Measurements from ENCODE around the gene RIMBP2. TPM values are rescaled to one million over a fixed set of nuclear protein-coding genes. Genes with fewer than 3 reads are reported as not detected.
"Not testable (repeated sequence)": the region's sequence is repeated elsewhere in the genome, so short reads cannot be mapped to it uniquely, and the experiment has no call there.

RIMBP2 gene
- total RNA-seq, 1 donor from 2014 or later = not detected

GRCh38 chr12:130658145-130658911 is 57.8 kb downstream of the RIMBP2 start:
- intact Hi-C loops (cut with micrococcal nuclease) = no loop called here

DNA sequence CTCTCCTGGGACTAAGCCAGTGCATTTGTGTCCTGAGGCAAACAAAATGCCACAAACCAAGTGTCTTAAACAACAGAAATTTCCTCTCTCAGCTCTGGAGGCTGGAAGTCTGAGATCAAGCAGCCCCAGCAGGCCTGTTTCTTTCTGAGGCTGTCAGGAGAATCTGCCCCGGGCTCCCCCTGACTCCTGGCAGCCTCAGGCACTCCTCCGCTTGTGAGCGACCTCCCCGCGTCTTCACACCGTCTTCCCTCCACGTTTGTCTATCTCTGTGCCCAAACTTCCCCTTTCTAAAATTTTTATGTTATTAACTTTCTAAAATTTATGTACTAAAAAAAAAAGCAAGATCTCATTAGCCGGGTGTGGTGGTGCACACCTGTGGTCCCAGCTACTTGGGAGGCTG is 59.7 kb downstream of the RIMBP2 start:
- intact Hi-C loops (cut with micrococcal nuclease) = no loop called here

DNA sequence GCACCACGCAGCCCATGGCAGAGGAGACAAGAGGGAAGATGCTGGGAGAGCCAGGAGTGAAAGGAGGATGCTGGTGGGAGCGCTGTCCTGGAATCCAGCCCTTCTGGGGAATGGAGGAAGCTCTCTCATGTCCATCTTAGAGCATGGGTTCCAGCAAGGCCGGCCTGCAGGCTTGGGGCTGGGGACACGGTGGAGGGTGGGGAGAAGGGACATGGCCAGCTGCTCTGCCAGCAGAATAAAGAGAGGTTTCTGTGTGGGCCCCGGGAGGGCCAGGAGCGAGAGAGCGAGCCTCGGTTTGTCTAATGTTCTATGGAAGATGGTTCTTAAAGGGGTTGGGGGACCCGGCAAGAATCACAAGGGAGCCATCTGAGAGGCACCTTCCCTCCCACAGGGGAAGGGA is 60.2 kb downstream of the RIMBP2 start:
- intact Hi-C loops (cut with micrococcal nuclease) = no loop called here

DNA sequence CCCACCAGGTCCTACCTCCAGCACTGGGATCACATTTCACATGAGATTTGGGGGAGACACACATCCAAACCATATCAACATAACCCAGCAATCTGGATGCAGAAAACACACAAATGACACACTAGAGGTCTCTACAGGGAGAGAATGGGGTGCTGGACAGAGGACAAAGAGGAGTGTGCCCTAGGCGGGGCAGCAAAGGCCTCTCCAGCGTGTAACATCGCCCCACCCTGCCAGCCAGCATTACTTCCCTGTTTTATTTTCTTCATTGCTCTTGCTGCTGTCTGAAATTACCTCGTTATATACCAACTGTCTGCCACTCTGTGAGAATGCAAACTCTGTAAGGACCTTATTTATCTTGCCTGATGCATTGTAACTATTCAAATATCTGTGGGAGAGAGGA is 61.1 kb downstream of the RIMBP2 start:
- intact Hi-C loops (cut with micrococcal nuclease) = no loop called here

DNA sequence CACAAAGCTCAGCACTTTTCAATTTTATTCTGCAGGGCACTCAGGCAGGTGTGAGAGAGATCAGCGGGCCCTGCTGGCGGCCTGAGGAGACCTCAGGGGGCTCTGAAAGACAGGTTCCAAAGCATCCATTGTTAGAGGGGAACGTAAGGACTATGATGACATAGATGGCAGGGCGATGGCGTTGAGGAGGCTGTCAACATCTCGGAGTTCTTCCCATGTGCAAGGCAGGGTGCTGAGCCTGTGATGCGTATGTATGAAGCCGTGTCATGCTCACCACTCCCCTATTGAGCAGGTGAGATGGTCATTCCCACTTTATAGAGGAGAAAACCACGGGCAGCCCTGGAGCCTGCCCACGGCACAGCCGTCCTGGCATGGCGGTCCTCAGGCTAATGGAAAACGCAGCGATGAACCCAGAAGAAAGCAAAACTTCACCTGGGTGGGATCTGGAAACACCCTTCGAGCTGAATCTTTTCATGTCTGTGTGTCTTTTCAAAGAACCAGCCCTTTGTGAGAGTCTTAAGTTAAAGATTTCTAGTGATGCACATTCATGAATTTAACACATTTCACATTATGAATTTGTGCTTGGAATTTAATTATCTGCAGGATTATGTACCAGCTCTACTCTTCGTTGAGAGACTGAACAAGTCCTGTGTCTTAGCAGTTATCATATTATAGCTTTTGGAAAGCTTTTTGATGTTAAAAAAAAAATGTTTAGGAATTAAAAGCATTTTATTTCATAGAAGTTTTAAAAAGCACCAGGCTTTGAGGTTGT is 64.7 kb downstream of the RIMBP2 start:
- intact Hi-C loops (cut with micrococcal nuclease) = no loop called here

GRCh38 chr12:130650131-130650530 is 66.0 kb downstream of the RIMBP2 start:
- intact Hi-C loops (cut with micrococcal nuclease) = no loop called here

GRCh38 chr12:130649101-130650045 is 66.7 kb downstream of the RIMBP2 start:
- intact Hi-C loops (cut with micrococcal nuclease) = no loop called here

- intact Hi-C loops (cut with micrococcal nuclease) = no loop called here
Observed at GRCh38 chr12:130647814-130648213, 68.3 kb downstream of the RIMBP2 start.

DNA sequence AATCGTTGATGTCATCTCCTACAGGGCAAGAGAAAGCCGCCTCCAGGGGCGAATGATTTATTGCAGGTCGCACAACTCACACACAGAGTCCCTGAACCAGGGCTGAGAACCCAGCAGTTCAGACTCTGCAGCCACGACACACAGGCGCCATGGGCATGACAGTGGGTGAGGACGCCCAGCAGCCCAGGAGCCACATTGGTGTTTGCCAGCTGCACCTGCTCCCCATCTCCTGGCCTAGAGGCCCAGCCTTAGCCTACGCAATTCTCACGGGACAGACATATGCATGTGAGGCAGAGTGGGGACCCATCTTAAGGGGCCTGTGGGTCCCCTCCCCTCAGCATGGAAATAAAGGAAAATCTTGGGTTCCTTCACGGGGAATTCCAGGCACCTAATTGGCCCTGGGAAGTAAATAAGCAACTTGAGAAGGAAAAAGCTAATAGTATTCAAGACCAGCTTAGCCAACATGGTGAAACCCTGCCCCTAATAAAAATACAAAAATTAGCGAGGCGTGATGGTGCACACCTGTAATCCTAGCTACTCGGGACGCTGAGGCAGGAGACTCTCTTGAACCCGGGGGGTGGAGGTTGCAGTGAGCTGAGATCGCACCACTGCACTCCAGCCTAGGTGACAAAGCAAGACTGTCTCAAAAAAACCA is 69.3 kb downstream of the RIMBP2 start:
- intact Hi-C loops (cut with micrococcal nuclease) = no loop called here

DNA sequence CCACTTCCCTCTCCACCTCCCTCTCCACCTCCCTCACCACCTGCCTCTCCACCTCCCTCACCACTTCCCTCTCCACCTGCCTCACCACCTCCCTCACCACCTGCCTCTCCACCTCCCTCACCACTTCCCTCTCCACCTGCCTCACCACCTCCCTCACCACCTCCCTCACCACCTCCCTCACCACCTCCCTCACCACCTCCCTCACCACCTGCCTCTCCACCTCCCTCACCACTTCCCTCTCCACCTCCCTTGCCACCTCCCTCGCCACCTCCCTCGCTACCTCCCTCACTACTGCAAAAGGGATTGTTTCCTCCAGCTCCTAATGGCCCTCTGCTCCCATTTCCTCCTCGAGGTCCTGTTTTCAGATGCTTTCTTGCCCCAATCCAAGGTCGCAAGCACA is 69.9 kb downstream of the RIMBP2 start:
- intact Hi-C loops (cut with micrococcal nuclease) = not testable (repeated sequence)

GRCh38 chr12:130645751-130646150 is 70.3 kb downstream of the RIMBP2 start:
- intact Hi-C loops (cut with micrococcal nuclease) = no loop called here

DNA sequence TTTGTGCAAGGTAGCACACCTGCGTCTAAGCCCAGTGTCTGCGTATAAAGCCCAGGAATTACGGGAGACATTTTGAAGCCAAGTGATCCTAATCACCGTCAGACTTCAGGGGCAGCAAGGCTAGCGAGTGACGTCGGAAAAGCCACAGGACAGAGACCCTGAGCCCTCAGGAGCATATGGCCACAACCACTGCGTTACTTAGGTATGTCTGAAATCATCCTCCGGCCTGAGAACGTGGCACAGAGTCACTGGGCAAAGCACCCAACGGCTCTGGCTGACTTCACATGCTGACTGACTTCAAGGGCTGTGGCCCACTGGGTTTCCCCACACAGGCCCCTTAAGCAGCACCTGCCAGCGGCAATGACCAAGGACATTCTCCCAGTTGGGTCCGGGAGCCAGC is 71.5 kb downstream of the RIMBP2 start:
- intact Hi-C loops (cut with micrococcal nuclease) = no loop called here

DNA sequence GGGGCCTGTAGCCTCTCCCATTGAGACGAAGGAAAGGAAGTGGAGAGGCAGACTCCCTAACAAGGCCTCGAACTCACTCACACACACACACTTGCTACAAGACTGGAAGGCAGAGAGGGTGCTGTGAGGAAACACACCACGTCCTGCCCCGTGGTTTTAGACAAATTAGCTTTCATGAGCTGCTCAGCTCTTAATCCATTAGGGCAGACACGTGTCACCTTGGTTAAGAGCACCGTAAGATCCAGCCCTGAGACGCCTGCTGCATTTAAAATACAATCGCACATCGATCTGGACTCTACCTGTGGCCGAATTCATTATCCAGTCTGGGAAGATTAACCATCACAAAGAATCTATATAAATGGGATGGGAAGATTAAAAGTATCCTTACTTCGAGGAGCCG is 72.0 kb downstream of the RIMBP2 start:
- intact Hi-C loops (cut with micrococcal nuclease) = no loop called here

GRCh38 chr12:130642856-130643255 is 73.2 kb downstream of the RIMBP2 start:
- intact Hi-C loops (cut with micrococcal nuclease) = no loop called here

DNA sequence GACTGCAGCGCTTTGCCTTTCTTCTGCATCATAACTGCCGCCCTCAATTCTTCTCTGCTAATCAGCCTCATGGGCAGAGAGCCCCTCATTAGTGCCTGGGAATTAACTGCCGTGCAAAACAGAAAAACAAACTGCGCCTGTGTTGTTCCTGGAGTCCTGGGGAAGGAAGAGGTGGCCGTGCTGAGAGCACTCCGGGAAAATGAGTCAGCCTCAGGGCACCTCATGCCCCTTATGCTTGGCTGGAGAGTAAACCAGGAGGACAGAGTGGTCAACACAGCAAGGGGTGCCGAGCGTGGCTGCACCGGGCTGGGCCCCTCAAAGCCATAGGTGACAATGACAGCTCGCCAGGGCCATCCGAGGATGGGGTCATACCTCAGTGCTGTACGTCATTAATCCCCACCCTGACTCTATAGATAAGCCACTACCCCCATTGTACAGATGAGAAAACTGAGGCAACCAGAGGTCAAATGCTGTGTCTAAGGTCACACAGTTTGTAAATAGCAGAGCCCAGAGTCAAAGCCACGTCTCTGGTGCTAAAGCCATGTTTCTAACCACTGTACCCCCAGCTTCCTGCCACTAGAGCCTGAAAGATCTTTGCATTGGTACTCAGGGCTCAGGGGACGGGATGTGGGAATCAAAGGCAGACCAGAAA is 74.4 kb downstream of the RIMBP2 start:
- intact Hi-C loops (cut with micrococcal nuclease) = no loop called here

DNA sequence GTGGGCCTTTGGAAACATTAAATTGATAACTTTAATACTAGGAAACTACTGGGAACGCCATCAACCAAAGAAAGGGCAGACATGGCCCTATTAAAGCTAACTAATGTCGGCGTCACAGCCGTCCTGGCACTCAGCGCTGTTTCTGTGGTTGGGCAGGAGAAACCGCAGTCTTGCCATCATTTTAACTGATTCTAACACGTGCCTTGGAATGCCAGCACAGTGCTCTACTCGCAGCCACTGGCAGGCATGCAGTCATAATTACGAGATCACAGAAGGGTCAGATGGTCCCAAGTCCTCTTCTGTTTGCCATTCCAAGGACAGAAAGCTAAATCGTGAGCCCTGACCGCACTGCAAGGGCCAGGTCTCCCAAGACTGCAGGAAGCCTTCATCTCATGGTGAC is 75.2 kb downstream of the RIMBP2 start:
- intact Hi-C loops (cut with micrococcal nuclease) = no loop called here

- intact Hi-C loops (cut with micrococcal nuclease) = no loop called here
Observed at GRCh38 chr12:130640496-130640895, 75.6 kb downstream of the RIMBP2 start.

DNA sequence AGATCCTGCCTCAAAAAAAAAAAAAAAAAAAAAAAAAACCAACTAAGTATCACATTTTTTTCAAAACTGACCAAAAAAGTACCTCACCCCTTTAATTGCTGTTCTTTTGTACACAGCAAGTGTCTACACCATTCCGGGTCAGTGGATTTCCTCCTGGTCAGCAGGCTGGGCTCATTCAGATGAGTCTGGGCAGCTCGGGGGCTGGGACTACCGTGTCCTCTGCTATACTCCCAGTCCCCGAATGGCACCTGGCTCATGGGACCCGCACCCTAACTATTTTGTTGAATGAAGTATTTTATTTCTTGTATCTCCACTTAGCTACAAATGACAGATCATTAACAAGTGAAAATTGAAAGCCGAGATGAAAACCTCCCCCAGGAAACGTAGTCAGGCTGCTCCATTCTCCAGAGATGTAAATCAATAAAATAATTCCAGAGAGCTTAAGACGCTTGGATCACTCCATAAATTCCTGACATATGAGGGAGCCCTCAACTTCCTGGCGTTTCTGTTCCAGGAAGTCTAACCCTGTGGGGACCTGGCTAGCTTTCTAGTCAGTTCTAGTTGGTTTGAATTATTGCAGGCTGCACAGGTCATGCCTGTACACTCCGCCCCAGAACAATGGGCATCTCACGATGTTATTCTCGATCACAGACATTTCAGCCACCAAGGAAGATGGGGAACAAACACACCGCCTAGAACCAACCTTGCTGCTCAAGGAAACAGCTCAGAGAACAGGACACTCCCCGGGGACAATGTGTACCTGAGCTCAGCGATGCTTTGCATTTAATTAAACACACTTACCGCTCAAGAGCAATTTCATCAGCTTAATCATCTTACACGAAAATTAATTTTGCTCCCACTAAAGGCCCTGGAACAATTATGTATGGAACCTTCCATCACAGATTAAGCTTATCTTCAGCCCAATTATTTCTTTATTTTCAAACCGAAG is 76.3 kb downstream of the RIMBP2 start:
- intact Hi-C loops (cut with micrococcal nuclease) = no loop called here

GRCh38 chr12:130636370-130636769 is 79.7 kb downstream of the RIMBP2 start:
- intact Hi-C loops (cut with micrococcal nuclease) = no loop called here

- intact Hi-C loops (cut with micrococcal nuclease) = no loop called here
Observed at GRCh38 chr12:130634866-130635265, 81.2 kb downstream of the RIMBP2 start.
